ENCODE results near the gene TMEM183A. TPM values are rescaled to one million over a fixed set of nuclear protein-coding genes. Genes with fewer than 3 reads are reported as not detected.
A peak's percentile ranks its signal among the peaks of the same experiment; 100 is the strongest.

The TMEM183A gene
- total and polyA plus RNA-seq, 10 of the 15 experiments (the other 5 are each of a cell fraction or from before 2014, with no cell fraction given), result 12.3 to 103 (median 66.3) TPM

DNA sequence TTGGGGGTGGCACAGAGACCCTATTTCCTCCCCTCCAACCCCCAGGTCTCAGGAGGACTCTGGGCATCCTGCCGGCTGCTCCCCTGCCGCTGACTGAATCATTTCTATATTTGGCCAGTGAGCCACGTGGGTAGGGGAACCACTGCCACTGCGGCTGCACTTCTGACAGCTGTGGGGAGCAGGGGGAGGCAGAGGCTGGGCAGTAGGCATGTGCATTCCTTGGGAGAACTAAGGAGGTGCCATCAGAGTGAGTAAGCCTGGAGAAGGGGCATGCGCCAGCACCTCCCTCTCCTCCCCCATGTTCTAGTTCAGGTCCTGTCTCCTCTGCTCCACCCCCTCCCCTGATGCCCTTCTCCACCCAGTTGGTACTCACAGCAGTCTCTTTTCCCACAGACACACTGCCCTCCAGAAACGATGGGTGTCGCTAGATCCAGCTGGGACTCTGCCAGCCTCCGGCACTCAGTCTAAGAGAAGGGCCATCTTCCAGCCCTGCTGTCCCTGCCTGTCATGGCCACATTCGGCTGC is 31.1 kb downstream of the TMEM183A start (continued):
- TF ChIP-seq POLR2AphosphoS5 (IDR thresholded peaks at IDR 0.05; ENCODE audit: low read length) (no peak), HDAC6 (IDR thresholded peaks at IDR 0.05; ENCODE audit: unreplicated experiment) (no peak), STAT3 (IDR thresholded peaks at IDR 0.05; ENCODE audit: low read depth, low read length) (no peak), JUND (IDR thresholded peaks at IDR 0.05; ENCODE audit: low read depth, low read length) (0 out of 2 replicates have a peak, but pooled peaks have one; percentile 19), MEF2B (IDR thresholded peaks at IDR 0.05; ENCODE audit: partially characterized antibody, poor library complexity, severe bottlenecking) (peak; percentile 64), ZBTB40 (IDR thresholded peaks at IDR 0.05; ENCODE audit: borderline replicate concordance) (no peak), SPI1 (IDR thresholded peaks at IDR 0.05; ENCODE audit: borderline replicate concordance, insufficient read depth, low read depth, low read length) (no peak), PAX5 (IDR thresholded peaks at IDR 0.05; ENCODE audit: borderline replicate concordance, low read depth, low read length) (no peak), MEF2A (IDR thresholded peaks at IDR 0.05; ENCODE audit: insufficient read depth, low read depth, low read length) (peak; percentile 90), SRF (IDR thresholded peaks at IDR 0.05; ENCODE audit: low read depth in 2 of 2, low read length in 2 of 2) (peak in 1 of 2 experiments; percentile 72; a peak in 2 of 4 replicates), CHD4 (IDR thresholded peaks at IDR 0.05) (no peak), KLF5 (IDR thresholded peaks at IDR 0.05; ENCODE audit: partially characterized antibody) (no peak), EED (IDR thresholded peaks at IDR 0.05; ENCODE audit: low read depth) (no peak), SUZ12 (IDR thresholded peaks at IDR 0.05; ENCODE audit: unreplicated experiment) (no peak), TCF3 (IDR thresholded peaks at IDR 0.05; ENCODE audit: borderline replicate concordance, insufficient read depth, low read depth, low read length) (no peak), NFYA (IDR thresholded peaks at IDR 0.05; ENCODE audit: borderline replicate concordance, low read depth, low read length) (no peak), ZNF622 (IDR thresholded peaks at IDR 0.05) (no peak)
- TF ChIP-seq, protein P1, sequence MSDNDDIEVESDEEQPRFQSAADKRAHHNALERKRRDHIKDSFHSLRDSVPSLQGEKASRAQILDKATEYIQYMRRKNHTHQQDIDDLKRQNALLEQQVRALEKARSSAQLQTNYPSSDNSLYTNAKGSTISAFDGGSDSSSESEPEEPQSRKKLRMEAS (IDR thresholded peaks at IDR 0.05; ENCODE audit: low read depth, low read length), result peak; percentile 49; the same call in 1 of the 2 replicates
- TF ChIP-seq, protein P2, sequence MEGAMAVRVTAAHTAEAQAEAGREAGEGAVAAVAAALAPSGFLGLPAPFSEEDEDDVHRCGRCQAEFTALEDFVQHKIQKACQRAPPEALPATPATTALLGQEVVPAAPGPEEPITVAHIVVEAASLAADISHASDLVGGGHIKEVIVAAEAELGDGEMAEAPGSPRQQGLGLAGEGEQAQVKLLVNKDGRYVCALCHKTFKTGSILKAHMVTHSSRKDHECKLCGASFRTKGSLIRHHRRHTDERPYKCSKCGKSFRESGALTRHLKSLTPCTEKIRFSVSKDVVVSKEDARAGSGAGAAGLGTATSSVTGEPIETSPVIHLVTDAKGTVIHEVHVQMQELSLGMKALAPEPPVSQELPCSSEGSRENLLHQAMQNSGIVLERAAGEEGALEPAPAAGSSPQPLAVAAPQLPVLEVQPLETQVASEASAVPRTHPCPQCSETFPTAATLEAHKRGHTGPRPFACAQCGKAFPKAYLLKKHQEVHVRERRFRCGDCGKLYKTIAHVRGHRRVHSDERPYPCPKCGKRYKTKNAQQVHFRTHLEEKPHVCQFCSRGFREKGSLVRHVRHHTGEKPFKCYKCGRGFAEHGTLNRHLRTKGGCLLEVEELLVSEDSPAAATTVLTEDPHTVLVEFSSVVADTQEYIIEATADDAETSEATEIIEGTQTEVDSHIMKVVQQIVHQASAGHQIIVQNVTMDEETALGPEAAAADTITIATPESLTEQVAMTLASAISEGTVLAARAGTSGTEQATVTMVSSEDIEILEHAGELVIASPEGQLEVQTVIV (IDR thresholded peaks at IDR 0.05; ENCODE audit: borderline replicate concordance, partially characterized antibody), result no peak
- TF ChIP-seq, protein P3, sequence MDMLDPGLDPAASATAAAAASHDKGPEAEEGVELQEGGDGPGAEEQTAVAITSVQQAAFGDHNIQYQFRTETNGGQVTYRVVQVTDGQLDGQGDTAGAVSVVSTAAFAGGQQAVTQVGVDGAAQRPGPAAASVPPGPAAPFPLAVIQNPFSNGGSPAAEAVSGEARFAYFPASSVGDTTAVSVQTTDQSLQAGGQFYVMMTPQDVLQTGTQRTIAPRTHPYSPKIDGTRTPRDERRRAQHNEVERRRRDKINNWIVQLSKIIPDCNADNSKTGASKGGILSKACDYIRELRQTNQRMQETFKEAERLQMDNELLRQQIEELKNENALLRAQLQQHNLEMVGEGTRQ (IDR thresholded peaks at IDR 0.05; ENCODE audit: borderline replicate concordance, low read depth, low read length), result peak; percentile 33

All from GM12878 (cell line).